SKM-1 (cell line): ENCODE results near the gene CCSER1.

ENCODE experiments used
- DNase-seq: peaks from one replicate; lab custom pipeline; 2025; ENCODE audit not compliant: unreplicated experiment; lab: John Stamatoyannopoulos, UW

The CCSER1 gene

DNA sequence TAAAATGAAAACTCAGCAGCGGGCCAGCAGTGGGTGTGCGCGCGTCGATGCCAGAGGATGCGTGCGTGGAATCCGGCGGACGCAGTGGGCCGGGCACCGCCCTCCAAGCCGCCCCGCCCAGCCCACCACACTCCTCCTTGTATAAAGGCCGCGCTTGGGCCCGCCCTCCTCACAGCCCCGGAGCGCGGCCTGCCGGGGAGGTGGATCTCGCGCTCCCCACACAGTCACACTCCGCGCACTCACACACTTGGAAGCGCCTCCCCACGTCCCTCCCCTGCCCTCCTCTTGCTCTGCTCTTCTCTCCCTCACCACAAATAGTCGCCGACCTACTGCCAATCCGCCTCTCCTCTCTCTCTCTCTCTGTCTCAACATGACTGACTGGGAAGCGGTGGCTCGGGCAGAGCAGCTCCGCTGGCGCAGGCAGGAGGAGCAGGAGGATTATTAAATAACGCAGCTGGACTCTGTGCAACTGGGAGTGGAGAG, at the start of gene CCSER1:
CCSER1 (plus strand) TSS at position 172 of the 483 bp plus-strand sequence.
- peak; percentile 67 for DNase-seq

DNA sequence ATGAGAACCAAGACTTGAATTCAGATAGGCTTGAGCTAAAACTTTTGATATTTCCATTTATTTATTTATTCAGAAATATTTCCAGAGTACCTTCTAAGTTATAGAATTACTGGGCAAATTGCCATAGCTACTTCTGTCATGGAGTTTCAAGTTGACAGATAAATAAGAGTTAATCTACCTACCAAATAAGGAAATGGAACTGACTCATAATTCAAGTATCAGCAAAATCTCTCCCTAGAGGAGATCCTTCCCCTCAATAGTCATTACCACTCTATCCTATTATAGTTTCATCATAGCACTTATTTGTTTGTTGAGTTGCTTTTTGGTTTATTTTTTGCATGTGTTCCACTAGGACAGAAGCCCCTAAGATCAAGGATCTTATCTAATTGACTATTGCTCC, 48.8 kb upstream of the CCSER1 start:
- no peak for DNase-seq

DNA sequence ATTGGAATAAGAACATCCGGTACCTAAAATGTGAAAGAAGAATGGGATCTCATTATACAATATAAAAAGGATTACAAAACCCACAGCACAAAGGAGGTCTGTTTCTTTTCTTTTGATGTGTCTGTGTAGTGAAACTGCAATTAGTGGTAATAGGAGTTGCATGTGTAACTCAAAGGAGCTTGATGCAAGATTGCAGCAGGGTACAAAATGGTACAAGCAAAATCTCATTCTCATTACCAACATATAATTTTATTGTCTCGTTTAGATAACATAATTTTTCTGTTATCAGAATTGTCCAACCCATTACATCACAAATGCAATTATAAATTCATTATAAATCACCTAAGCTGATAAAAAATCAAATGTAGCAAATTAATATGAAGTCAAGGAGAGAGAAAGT, 47.1 kb upstream of the CCSER1 start:
- no peak for DNase-seq

DNA sequence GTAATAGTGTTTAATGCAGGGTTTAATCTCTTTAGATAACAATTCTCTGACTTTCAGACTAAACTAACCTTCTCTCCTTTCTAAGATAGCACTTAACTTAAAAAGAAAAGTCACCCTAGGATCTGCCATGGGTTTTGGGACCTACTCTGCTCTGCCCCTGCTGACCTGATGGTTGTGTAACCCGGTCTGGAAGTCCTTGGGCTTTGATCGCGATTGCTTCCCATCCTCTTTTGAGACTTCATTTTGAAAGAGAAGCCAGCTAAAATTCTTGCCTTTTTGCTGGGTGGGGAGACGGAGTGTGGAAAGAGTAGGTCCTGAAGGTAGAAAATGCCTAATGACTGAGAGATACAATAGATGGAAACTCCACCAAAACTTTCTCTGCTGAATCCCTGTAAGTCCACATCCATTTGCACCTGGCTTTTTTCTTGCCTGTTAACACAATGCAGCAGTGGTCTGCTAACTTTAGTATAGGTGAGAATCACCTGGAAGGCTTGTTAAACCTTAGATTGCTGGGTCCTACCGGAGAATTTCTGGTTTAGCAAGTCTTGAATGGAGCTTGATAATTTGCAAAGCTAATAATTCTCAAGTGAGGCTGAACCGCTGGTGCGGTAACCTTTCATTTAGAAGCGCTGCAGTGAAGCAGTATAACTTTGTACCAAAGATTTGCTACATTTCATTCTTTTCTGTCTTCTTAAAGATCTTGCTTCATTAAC, 45.6 kb upstream of the CCSER1 start:
- no peak for DNase-seq

DNA sequence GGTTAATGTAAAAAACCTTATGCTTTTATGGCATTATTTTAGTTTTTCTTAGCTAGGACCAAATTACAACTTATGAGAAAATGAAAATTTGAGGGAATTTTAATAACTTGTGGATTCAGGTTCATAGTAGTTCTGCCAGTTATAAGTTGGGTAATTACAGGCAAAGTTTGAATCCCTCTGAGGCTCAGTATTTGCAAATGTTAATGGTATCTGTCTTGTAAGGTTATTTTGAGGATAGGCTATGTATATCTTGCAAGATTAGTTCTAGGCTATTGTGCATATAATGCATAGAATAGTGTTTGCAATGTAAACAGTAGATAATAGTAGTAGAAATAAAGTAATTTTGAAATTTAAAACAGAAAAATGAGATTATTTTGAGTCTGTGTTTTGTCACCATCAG, 44.7 kb upstream of the CCSER1 start:
- no peak for DNase-seq

DNA sequence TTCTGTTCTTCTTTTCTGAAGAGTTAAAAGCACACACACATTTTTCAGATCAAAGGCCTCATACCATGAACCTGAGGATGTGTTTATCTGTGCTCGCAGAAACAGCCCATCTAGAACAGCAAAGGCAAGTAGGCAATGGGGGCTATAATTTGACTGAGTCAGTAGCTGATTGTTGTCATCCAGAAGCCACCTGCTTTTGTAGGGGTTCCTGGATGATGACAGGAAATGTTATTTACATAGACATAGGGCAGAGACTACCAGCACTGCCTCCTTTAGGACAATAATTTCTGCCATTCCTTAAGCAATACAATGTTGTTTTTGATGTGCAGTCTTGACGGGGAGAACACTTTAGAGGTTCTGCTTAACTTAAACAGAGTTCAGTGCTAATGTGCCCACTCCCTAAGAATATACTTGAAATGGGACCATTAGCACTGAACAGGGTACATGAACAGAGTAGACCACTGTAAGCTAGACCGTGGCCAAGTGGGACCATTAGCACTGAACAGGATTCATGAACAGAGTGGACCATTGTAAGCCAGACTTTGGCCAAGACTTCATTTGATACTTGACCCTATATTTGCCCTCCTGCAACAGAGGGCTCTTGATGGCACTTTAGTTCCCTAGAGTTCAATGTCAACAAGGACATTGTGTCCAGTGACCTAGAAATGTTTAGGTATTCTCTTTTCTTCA, 42.8 kb upstream of the CCSER1 start:
- no peak for DNase-seq

DNA sequence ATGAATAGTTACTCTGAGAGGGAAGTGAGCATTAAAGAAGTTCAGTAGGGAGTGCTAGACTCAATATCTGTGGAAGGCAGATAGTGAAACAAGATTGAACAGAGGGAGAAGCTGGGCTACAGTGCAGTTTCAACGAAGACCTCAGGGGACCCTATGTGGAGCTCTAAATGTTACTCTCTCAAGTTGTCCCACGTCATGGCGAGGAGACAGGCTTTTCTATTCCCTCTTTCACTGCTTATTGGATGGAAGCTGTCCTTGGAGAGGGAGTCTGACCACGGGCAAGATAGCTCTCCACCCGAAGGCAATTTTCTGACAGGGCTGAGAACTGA, 42.3 kb upstream of the CCSER1 start:
- no peak for DNase-seq

DNA sequence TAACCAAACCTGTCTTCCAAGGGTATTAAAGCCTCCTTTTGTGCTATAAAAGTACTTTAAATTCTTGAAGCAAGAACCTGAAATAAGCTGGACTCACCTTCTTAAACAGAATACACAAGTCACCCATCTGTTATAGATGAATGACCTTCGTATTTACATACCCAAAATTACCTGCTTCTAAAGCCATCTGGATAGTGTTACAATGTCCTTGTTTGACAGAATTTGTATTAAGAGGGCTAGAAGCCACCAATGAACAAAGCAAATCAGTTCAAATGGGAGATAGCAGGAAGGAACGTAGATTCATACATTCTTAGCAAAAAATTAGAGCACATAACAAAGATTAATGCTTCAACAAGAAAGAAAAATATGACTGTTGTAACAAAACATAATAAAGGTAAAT, 33.7 kb upstream of the CCSER1 start:
- no peak for DNase-seq

DNA sequence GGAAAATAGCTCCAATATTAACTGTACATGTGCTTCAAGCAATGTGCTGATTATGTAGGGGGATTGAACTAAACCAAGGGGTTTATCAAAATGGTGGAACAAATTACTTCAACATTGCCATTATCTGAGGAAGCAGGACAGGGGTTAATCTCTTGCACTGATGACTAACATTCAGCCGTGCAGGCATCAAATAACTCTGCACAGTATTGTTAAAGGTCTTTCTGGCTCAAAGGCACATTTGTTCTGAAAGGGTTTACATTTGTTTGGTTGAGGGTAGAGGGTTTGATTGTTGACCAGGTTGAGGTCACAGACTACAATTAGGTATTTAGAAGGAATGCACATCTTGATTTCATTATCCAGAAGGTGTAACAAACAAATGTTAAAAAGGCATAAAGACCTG, 32.2 kb upstream of the CCSER1 start:
- no peak for DNase-seq

DNA sequence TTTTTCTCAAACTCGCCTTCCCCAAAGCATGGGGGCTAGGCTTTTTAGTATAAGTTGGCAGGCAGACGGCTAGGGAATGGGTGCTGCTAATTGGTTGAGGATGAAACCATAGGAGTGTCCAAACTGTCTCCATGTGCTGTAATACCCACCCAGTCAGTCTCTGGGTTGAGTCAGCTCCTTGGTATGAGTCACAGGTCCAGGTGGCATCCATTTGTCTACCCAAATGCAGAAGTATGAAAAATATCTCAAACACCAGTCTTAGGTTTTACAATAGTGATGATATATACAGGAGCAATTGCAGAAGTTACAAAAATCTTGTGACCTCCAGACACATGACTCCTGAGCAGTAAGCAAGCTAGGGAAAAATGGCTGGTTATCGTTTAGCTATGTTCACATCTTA, 27.4 kb upstream of the CCSER1 start:
- peak; percentile 57 for DNase-seq

DNA sequence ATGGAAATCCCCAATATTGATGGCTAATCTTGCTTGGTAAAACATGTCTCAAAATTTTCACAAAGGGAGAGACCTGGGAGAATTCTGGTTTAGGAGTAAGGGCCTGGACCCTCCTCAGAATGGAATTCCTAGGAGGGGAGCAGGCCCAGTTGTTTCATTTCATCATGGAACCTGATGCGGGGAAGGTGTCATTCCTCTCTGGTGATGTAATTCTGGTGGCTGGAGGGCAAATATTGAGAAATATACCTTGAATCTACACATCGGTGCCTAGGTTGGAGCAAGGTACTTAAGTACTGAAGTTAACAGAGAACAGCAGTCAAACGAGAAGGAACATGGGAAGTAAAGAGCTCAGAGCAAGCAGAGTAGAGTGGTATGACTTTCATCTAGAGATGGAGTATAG, 23.2 kb upstream of the CCSER1 start:
- no peak for DNase-seq

DNA sequence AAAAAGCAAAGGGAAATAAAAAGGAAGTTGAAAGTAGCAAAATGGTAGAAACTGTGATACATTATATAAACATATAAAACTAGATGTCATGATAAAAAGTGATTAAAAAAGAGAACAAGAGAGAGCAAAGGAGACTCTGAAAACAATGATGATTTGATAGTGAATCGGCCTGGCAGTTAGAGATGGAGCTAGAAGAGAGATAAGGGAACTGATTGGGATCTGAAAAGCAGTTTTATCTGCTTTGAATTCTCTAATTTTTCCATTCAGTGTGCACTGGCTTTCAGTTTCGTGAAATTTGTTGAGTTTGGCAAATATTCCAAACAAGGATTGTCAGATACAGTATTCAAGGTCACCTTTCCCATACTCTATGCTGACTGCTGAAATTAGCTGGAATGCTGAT, 21.9 kb upstream of the CCSER1 start:
- DNase-seq, result no peak

DNA sequence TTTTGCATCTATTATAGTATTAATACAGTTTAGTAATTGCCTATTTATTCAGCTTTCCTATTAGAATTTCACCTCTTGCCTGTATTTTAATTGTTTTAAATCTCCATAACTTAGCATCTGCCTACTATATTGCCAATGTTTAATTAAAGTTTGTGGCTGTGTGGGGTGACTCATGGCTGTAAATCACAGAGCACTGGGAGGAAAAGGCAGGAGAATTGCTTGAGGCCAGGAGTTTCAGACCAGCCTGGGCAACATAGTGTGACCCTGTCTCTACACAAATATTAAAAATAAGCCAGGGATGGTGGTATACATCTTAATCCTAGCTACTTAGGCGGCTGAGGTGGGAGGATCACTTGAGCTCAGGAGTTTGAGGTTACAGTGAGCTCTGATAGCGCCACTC, 14.5 kb upstream of the CCSER1 start:
- no peak for DNase-seq

DNA sequence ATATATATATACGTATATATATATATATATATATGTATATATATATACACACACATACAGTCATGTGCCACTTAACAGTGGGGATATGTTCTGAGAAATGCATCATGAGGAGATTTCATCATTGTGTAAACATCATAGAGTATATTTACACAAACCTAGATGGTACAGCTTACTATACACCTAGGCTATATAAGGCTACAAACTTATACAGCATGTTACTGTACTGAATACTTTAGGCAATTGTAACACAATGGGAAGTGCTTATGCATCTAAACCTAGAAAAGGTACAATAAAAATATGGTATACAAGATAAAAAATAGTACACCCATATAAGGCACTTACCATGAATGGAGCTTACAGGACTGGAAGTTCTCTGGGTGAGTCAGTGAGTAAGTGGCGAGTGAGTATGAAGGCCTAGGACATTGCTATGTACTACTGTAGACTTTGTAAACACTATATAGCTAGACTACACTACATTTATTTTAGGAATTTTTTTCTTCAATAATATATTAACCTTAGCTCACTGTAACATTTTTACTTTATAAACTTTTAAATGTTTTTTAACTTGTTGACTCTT, 13.2 kb upstream of the CCSER1 start:
- DNase-seq, result no peak

DNA sequence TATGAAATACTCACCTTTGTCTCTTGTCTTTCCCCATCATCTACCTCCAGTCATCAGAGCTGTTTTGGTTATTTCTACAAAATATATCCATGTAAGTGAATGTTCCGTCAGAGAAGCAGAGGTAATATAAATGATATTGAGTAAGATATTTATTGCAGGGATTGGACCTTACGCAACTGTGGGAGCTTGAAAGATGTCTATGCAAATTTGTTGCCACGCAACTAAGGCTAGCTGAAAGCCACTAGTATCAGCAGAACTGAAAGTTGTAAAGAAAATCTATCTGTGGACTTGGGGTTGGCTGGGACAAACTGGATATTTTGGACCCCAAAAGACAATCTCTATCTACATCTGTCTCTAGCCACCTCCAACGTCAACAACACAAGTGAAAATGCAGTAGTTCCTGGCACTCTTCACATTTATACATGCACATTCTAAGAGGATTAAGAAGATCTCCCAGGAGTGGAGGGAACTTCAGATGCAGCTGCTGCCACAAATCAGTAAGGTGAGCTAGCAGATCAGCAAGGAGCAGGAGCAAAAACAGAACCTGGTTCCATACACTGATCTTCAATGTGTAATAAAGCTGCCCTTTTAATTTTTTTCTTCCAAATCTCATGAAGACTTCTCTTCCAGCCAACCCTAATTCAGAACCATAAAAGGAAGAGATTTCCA, 8.5 kb upstream of the CCSER1 start:
- no peak for DNase-seq

DNA sequence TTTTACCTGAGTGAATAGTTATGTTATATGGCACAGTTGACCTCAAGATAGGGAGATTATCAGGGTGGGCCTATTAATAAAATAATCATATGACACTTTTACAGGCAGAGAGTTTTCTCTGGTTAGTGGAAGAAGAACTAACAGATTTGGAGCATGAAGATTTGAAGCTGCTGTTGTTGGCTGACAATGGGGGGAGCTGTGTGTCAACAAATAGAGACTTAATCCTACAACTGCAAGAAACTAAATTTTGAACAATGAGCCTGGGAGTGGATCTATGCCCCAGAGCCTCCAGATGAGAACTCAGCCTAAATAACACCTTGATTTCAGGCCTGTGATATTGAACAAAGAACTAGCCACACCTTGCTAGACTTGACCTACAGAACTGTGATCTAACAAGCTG, 7.2 kb upstream of the CCSER1 start:
- no peak for DNase-seq

DNA sequence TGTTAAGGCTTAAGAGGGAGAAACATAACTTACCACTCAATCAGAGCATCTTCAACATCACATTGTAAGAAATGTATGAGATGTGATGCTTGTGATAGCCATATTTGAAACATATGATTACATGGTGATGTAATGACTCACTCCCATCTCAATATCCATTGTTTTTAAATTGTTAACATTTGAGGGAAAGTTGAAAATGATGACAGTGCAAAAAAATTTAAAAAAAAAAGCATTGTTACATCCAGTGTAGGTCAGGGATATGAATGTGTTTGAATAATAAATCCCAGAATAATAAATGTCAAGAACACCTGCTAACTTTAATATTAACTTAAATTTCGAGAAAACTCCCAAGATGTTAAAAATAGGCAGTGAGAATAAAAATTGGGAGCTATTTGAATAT, 6.4 kb upstream of the CCSER1 start:
- DNase-seq, result no peak

DNA sequence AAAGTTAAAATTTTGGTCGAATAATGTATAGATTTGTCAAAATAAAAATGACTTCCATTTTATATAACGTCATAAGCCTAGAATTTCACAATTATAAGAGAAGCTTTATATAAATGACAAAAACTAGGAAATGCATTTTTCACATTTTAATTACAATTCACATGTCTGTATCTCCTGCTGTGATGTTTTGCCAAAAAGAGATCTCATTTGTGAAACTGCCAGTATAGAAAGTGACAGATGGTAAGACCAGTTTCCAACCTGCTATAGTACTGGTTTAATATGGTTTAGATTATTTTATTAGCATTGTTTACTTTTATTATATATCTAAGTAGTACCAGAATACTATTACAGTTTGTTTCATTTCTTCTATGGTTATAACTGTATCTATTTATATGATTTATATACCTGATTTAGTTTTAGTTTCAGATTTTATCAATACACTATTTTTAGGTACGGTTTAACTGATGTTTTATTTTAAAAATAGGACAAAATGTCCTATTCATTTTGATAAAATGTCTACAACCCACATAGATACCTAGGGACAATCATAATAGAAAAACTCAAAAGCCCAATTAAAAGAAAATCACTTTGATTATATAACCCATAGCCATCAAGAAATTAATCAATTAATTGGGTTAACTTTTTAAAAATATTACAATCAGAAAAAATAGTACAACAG, 5.4 kb upstream of the CCSER1 start:
- DNase-seq, result no peak

DNA sequence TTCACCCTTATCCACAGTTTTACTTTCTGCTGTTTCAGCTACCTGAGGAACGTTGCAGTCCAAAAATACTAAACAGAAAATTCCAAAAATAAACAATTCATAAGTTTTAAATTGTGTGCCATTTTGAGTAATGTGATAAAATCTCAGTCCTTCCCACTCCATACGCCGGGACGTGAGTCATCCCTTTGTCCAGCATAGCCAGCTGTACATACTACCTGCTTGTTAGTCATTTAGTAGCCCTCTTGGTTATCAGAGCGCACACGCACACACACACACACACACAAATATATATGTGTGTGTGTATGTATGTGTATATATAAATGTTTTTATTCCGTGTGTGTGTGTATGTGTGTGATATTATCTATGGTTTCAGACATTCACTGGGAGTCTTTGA, 4.8 kb upstream of the CCSER1 start:
- no peak for DNase-seq

DNA sequence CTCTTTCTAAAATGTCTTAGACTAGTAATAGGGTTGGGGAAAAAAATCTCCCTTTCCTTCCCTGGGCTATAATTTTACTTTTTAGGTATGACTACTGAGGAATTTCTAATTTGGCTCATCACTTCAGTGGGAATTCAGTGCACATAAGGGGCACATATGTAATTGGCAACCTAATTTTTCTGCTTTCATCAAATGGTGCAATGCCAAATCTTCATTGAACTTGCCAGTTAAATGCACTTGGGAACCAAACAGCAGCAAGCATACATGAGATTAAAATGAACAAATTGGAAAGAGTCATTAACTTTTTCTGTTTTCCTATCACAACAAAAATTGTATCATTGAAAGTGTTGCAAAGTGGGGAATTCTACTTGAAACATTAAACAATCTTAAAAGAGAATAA, 2.9 kb upstream of the CCSER1 start:
- DNase-seq, result no peak

DNA sequence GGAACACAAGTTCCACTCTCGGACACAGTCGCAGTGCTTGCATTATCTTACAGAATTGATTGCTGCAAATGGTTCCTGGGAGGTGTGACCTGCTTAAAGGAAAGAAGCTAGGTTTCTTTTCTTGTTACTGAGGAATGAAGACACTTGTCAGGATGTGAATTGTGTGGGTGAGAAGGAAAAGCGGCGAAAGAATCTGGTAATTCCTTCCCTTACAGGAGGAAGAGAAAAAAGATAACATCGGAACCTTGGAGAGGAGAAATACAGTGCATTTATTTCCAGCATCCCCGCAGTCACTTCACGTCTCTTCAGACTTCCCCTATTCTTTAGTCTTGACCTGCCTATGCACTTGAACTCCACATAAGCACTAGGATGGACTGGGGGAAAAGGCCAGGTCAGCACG, 389 bp upstream of the CCSER1 start:
- DNase-seq, result peak; percentile 67
